ENCODE measurements around the gene FBN1. TPM values are rescaled to one million over a fixed set of nuclear protein-coding genes. Genes with fewer than 3 reads are reported as not detected.

FBN1 gene
- total RNA-seq, 6 donors from 2014 or later, result 20.3 to 159 (median 44.3) TPM

GRCh38 chr15:48675436-48675835, 29.9 kb upstream of the FBN1 start:
- Histone ChIP-seq H3K36me3 (no peaks in the 10 kb centered on the region), H3K4me3 (no peak overlapping the region), H3K4me1 (no peaks in the 10 kb centered on the region), H3K27ac (no peak overlapping the region), H3K9me3 (no peaks in the 10 kb centered on the region), H3K27me3 (no peaks in the 10 kb centered on the region)
- ATAC-seq (ENCODE audit: low FRiP score in 2 of 2) (peak in 1 of 2 donors; percentile 30), DNase-seq (no peak)
- 92 to 95% methylated on average over 4 of the region's 4 CpGs for WGBS, 2 donors
- TF ChIP-seq EP300 (IDR thresholded peaks at IDR 0.05) (no peak), POLR2AphosphoS5 (IDR thresholded peaks at IDR 0.05) (no peak), POLR2A (IDR thresholded peaks at IDR 0.05) (no peak), CTCF (IDR thresholded peaks at IDR 0.05) (no peak)

GRCh38 chr15:48674876-48675275, 29.4 kb upstream of the FBN1 start:
- Histone ChIP-seq H3K27ac (no peak overlapping the region), H3K9me3 (no peaks in the 10 kb centered on the region), H3K4me3 (no peak overlapping the region), H3K27me3 (no peaks in the 10 kb centered on the region), H3K4me1 (no peaks in the 10 kb centered on the region), H3K36me3 (no peaks in the 10 kb centered on the region)
- DNase-seq, result no peak
- WGBS, 2 donors, result 60 to 62% methylated on average over 3 of the region's 3 CpGs
- no peak for TF ChIP-seq POLR2A (IDR thresholded peaks at IDR 0.05)
- no peak for ATAC-seq (ENCODE audit: low FRiP score in 2 of 2)

DNA sequence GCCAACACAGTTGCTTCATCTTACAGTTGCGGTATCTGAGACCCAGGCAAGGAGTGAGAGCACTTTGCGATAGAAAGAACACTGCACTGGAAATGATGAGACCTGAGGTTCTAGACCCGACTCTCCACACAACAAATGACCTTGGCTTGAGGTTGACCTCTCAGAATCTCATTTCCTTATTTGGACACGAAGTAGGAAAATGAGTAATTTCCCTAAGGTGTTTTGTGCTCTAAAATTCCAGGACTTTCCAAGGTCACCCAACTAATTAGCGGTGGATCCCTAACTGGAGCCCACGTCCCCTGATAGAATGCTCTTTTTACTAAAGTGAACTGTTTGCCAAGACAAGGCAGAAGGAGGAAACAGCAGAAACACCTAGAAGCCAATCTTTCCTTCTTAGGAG, 26.7 kb upstream of the FBN1 start:
- no peaks in the 10 kb centered on the region for H3K36me3 ChIP-seq
- no peak overlapping the region for H3K4me3 ChIP-seq
- H3K27ac ChIP-seq, result no peak overlapping the region
- WGBS, 2 donors, result 92 to 93% methylated on average over 6 of the region's 6 CpGs
- no peaks in the 10 kb centered on the region for H3K4me1 ChIP-seq
- no peaks in the 10 kb centered on the region for H3K27me3 ChIP-seq
- no peak for DNase-seq
- ATAC-seq (ENCODE audit: low FRiP score in 2 of 2), result peak in 1 of 2 donors; percentile 3
- no peaks in the 10 kb centered on the region for H3K9me3 ChIP-seq
- TF ChIP-seq POLR2AphosphoS5 (IDR thresholded peaks at IDR 0.05) (no peak), POLR2A (IDR thresholded peaks at IDR 0.05) (no peak), CTCF (IDR thresholded peaks at IDR 0.05) (no peak), EP300 (IDR thresholded peaks at IDR 0.05) (no peak)

- DNase-seq, result no peak
- H3K36me3 ChIP-seq, result no peaks in the 10 kb centered on the region
- TF ChIP-seq EP300 (IDR thresholded peaks at IDR 0.05) (no peak), POLR2AphosphoS5 (IDR thresholded peaks at IDR 0.05) (no peak), POLR2A (IDR thresholded peaks at IDR 0.05) (no peak), CTCF (IDR thresholded peaks at IDR 0.05) (no peak)
- 68 to 76% methylated on average over 5 to 6 of the region's 6 CpGs for WGBS, 2 donors
- H3K9me3 ChIP-seq, result no peaks in the 10 kb centered on the region
- H3K4me3 ChIP-seq, result no peak overlapping the region
- H3K27ac ChIP-seq, result no peak overlapping the region
- no peaks in the 10 kb centered on the region for H3K4me1 ChIP-seq
- H3K27me3 ChIP-seq, result no peaks in the 10 kb centered on the region
- peak in 1 of 2 donors; percentile 90 for ATAC-seq (ENCODE audit: low FRiP score in 2 of 2)
Observed at GRCh38 chr15:48671103-48672022, 25.9 kb upstream of the FBN1 start.

- Histone ChIP-seq H3K9me3 (no peaks in the 10 kb centered on the region), H3K27me3 (no peaks in the 10 kb centered on the region), H3K27ac (no peak overlapping the region), H3K4me3 (no peak overlapping the region), H3K4me1 (no peaks in the 10 kb centered on the region), H3K36me3 (no peaks in the 10 kb centered on the region)
- WGBS, 2 donors, result 73% methylated on average over 1 of the region's 1 CpG
- TF ChIP-seq POLR2AphosphoS5 (IDR thresholded peaks at IDR 0.05), result no peak
- no peak for TF ChIP-seq EP300 (IDR thresholded peaks at IDR 0.05)
- TF ChIP-seq CTCF (IDR thresholded peaks at IDR 0.05), result no peak
- no peak for TF ChIP-seq POLR2A (IDR thresholded peaks at IDR 0.05)
- DNase-seq (no peak), ATAC-seq (ENCODE audit: low FRiP score in 2 of 2) (no peak)
Observed at GRCh38 chr15:48667701-48668100, 22.2 kb upstream of the FBN1 start.

Measured in upper lobe of left lung (tissue), 6 donors.